ENCODE results near the gene MRPL11.

Gene MRPL11

GRCh38 chr11:66417000-66417399, 21.6 kb downstream of the MRPL11 start:
- H3K4me3 ChIP-seq (ENCODE audit: low read length), result no peak overlapping the region
- TF ChIP-seq CTCF (conservative IDR thresholded peaks at IDR 0.05; ENCODE audit: low read depth, low read length), result no peak
- DNase-seq (ENCODE audit: low read depth), result no peak

GRCh38 chr11:66415423-66415822, 23.2 kb downstream of the MRPL11 start:
- no peak for DNase-seq (ENCODE audit: low read depth)
- no peak for TF ChIP-seq CTCF (conservative IDR thresholded peaks at IDR 0.05; ENCODE audit: low read depth, low read length)

GRCh38 chr11:66414120-66414934, 24.3 kb downstream of the MRPL11 start:
- no peak for DNase-seq (ENCODE audit: low read depth)
- TF ChIP-seq CTCF (conservative IDR thresholded peaks at IDR 0.05; ENCODE audit: low read depth, low read length), result no peak

More at GRCh38 chr11:66415423-66415822, 23.2 kb downstream of the MRPL11 start:
- no peak overlapping the region for H3K4me3 ChIP-seq (ENCODE audit: low read length)

GRCh38 chr11:66413167-66413566, 25.5 kb downstream of the MRPL11 start:
- H3K4me3 ChIP-seq (ENCODE audit: low read length), result no peak overlapping the region
- no peak for DNase-seq (ENCODE audit: low read depth)
- no peak for TF ChIP-seq CTCF (conservative IDR thresholded peaks at IDR 0.05; ENCODE audit: low read depth, low read length)

More at GRCh38 chr11:66414120-66414934, 24.3 kb downstream of the MRPL11 start:
- no peak overlapping the region for H3K4me3 ChIP-seq (ENCODE audit: low read length)

GRCh38 chr11:66412110-66412509, 26.5 kb downstream of the MRPL11 start:
- DNase-seq (ENCODE audit: low read depth), result no peak
- no peak overlapping the region for H3K4me3 ChIP-seq (ENCODE audit: low read length)
- TF ChIP-seq CTCF (conservative IDR thresholded peaks at IDR 0.05; ENCODE audit: low read depth, low read length), result no peak

- no peak for TF ChIP-seq CTCF (conservative IDR thresholded peaks at IDR 0.05; ENCODE audit: low read depth, low read length)
- DNase-seq (ENCODE audit: low read depth), result no peak
- no peak overlapping the region for H3K4me3 ChIP-seq (ENCODE audit: low read length)
Measured at GRCh38 chr11:66411323-66411722, 27.3 kb downstream of the MRPL11 start.

GRCh38 chr11:66410191-66410590, 28.5 kb downstream of the MRPL11 start:
- DNase-seq (ENCODE audit: low read depth), result no peak
- TF ChIP-seq CTCF (conservative IDR thresholded peaks at IDR 0.05; ENCODE audit: low read depth, low read length), result no peak
- no peak overlapping the region for H3K4me3 ChIP-seq (ENCODE audit: low read length)
